ENCODE results near the gene NIPSNAP2. TPM values are rescaled to one million over a fixed set of nuclear protein-coding genes. Genes with fewer than 3 reads are reported as not detected.

Gene NIPSNAP2
- total and polyA plus RNA-seq, 8 donors: 35.6 to 133 (median 60.2) TPM

DNA sequence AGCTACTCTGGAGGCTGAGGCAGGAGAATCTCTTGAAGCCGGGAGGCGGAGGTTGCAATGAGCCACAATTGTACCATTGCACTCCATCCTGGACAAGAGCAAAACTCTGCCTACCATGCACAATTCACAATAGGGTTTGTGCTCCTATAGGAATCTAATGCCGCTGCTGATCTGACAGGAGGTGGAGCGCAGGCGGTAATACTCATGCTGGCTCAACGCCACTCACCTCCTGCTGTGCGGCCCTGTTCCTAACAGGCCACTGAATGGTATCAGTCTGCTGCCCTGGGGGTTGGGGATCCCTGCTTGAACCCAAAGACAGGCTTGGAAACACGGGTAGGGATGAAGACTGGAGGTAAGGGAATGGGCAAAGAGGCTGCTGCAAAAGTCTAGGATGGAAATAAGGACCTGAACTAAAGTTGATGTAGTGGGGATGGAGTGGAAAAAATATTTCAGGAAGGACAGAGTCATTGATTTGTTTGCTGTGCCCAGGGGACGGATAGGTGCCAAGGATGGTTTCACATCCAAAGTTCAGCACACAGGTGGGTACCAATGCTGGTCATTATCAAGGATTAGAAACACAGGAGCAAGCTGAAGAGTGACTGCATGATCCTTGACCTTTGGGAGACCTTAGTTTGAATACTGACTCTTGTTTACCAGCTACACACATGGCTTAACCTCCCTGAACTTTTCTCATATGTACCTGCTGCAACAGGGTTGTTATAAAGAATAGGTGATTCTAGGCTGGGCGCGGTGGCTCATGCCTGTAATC is 10.5 kb upstream of the NIPSNAP2 start:
- Histone ChIP-seq H3K36me3 (peaks cover 5 to 36% (median 35%) of the 10 kb centered on the region in 4 donors), H3K4me3 (no peak overlapping the region), H3K4me1 (peaks cover 9 to 23% (median 11%) of the 10 kb centered on the region in 4 donors), H3K27me3 (no peaks in the 10 kb centered on the region), H3K27ac (no peak overlapping the region), H3K9me3 (no peaks in the 10 kb centered on the region)
- no peak for DNase-seq
- intact Hi-C loops (cut with DNase I; ENCODE audit: low total_unique reads): loop anchor here (10.0 kb wide), 1 partner anchor 69 kb away; the partner anchor contains the start of gene ZNF713
- 87 to 94% (median 88%) methylated on average over 10 to 11 of the region's 11 CpGs for WGBS, 5 donors
- TF ChIP-seq, protein P1, sequence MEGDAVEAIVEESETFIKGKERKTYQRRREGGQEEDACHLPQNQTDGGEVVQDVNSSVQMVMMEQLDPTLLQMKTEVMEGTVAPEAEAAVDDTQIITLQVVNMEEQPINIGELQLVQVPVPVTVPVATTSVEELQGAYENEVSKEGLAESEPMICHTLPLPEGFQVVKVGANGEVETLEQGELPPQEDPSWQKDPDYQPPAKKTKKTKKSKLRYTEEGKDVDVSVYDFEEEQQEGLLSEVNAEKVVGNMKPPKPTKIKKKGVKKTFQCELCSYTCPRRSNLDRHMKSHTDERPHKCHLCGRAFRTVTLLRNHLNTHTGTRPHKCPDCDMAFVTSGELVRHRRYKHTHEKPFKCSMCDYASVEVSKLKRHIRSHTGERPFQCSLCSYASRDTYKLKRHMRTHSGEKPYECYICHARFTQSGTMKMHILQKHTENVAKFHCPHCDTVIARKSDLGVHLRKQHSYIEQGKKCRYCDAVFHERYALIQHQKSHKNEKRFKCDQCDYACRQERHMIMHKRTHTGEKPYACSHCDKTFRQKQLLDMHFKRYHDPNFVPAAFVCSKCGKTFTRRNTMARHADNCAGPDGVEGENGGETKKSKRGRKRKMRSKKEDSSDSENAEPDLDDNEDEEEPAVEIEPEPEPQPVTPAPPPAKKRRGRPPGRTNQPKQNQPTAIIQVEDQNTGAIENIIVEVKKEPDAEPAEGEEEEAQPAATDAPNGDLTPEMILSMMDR (IDR thresholded peaks at IDR 0.05): no peak
- TF ChIP-seq POLR2A (IDR thresholded peaks at IDR 0.05) (no peak), EP300 (IDR thresholded peaks at IDR 0.05) (no peak), POLR2AphosphoS5 (IDR thresholded peaks at IDR 0.05) (no peak)

DNA sequence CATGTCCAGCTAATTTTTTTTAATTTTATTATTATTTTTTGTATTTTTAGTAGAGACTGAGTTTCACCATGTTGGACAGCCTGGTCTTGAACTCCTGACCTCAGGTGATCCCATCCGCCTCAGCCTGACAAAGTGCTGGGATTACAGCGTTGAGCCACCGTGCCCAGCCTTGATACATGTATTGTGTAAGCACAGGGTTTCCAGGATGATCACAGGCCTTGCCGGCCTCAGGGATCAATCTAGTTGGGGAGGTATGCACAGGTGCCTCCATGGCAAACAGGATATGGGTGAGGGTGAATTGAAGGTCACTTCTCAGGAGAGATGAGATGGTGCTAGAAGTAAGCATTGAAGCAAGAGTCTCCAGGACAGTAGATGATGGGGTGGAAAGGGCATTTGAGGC is 7.2 kb upstream of the NIPSNAP2 start:
- intact Hi-C loops (cut with DNase I; ENCODE audit: low total_unique reads): loop anchor here (10.0 kb wide), 1 partner anchor 72 kb away; the partner anchor contains the start of gene ZNF713
- peaks cover 7 to 17% (median 9%) of the 10 kb centered on the region in 4 donors for H3K4me1 ChIP-seq
- H3K4me3 ChIP-seq: no peak overlapping the region
- H3K9me3 ChIP-seq: no peaks in the 10 kb centered on the region
- WGBS, 5 donors: 67 to 86% (median 80%) methylated on average over 4 of the region's 4 CpGs
- H3K27me3 ChIP-seq: no peaks in the 10 kb centered on the region
- H3K36me3 ChIP-seq: peaks cover 5 to 36% (median 35%) of the 10 kb centered on the region in 4 donors
- TF ChIP-seq POLR2A (IDR thresholded peaks at IDR 0.05): no peak
- no peak for TF ChIP-seq POLR2AphosphoS5 (IDR thresholded peaks at IDR 0.05)
- no peak for TF ChIP-seq EP300 (IDR thresholded peaks at IDR 0.05)
- TF ChIP-seq, protein P1 (IDR thresholded peaks at IDR 0.05): no peak
- H3K27ac ChIP-seq: no peak overlapping the region
- no peak for DNase-seq

DNA sequence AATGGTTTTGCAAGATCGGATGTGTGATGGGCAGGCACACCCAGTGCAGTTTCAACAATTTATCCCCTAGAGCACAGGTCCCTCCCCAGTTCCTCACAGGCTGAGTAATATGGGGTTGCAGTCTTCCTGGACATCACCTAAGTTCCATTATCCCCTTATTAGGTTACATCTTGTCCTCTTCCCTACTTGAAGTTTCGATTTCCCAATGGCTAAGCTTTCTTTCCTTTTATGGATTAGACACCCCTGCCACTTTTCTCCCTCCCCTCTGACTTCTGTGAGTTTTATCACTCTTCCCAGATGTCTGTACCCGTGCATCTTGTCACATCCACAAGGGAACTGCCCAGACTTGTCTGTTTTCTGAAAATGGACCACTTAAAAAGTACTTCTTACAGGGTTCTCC is 2.4 kb upstream of the NIPSNAP2 start:
- WGBS, 5 donors: 79 to 84% (median 83%) methylated on average over 3 of the region's 3 CpGs
- H3K27ac ChIP-seq: no peak overlapping the region
- intact Hi-C loops (cut with DNase I; ENCODE audit: low total_unique reads): no loop called here

DNA sequence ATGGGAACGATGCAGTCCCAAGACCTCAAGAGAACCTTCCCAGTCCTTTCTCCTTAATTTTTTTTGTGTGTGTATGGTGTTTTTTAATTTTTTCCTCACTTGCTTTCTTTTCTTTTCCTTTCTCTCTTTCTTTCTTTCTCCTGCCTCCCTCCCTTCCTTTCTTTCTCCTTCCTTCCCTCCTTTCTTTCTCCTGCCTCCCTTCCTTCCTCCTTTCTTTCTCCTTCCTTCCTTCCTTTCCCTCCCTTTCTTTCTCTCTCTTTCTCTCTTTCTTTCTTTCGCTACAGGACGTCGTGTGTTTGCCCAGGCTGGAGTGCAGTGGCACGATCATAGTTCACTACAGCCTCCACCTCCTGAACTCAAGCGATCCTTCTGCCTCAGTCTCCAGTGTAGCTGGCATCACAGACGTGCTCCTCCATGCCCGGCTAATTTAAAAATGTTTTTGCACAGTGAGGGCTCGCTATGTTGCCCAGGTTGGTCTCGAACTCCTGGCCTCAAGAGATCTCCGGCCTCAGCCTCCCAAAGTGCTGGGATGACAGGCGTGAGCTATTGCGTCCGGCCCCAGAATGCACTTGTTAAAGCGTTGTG is 709 bp upstream of the NIPSNAP2 start:
- H3K9me3 ChIP-seq: no peaks in the 10 kb centered on the region
- intact Hi-C loops (cut with DNase I; ENCODE audit: low total_unique reads): no loop called here
- WGBS, 5 donors: 72 to 79% (median 73%) methylated on average over 15 of the region's 15 CpGs
- peaks cover 8 to 39% (median 28%) of the 10 kb centered on the region in 4 donors for H3K4me1 ChIP-seq
- H3K27me3 ChIP-seq: no peaks in the 10 kb centered on the region
- peaks cover 0 to 8% (median 8%) of the 10 kb centered on the region in 4 donors for H3K36me3 ChIP-seq
- TF ChIP-seq POLR2A (IDR thresholded peaks at IDR 0.05) (no peak), POLR2AphosphoS5 (IDR thresholded peaks at IDR 0.05) (no peak)
- TF ChIP-seq, protein P1 (IDR thresholded peaks at IDR 0.05): no peak
- peak overlapping the region; percentile 91 to 97 (median 96) for H3K27ac ChIP-seq
- peak overlapping the region; percentile 67 to 73 (median 70) for H3K4me3 ChIP-seq
- no peak for DNase-seq

More for the DNA sequence above, 2.4 kb upstream of the NIPSNAP2 start:
- peaks cover 8 to 30% (median 25%) of the 10 kb centered on the region in 4 donors for H3K4me1 ChIP-seq
- DNase-seq: no peak
- peaks cover 0 to 5% (median 4%) of the 10 kb centered on the region in 4 donors for H3K36me3 ChIP-seq
- H3K9me3 ChIP-seq: no peaks in the 10 kb centered on the region
- H3K4me3 ChIP-seq: no peak overlapping the region
- no peak for TF ChIP-seq POLR2AphosphoS5 (IDR thresholded peaks at IDR 0.05)
- TF ChIP-seq, protein P1 (IDR thresholded peaks at IDR 0.05): no peak
- TF ChIP-seq POLR2A (IDR thresholded peaks at IDR 0.05): no peak
- no peak for TF ChIP-seq EP300 (IDR thresholded peaks at IDR 0.05)
- no peaks in the 10 kb centered on the region for H3K27me3 ChIP-seq

Measured in stomach (tissue), 9 donors.